ENCODE data around the gene ADGRL3. TPM values are rescaled to one million over a fixed set of nuclear protein-coding genes. Genes with fewer than 3 reads are reported as not detected.
"Not testable (repeated sequence)": the region's sequence is repeated elsewhere in the genome, so short reads cannot be mapped to it uniquely, and the experiment has no call there.

Gene ADGRL3
- total and polyA plus RNA-seq, 12 donors: 2.4 to 182 (median 22.1) TPM

GRCh38 chr4:61359301-61359700, 159.2 kb downstream of the ADGRL3 start:
- H3K27ac ChIP-seq: no peak overlapping the region
- WGBS, 4 donors: 69 to 77% (median 74%) methylated on average over 3 of the region's 3 CpGs
- H3K36me3 ChIP-seq (replicated peaks in 1 of 2): no peaks in the 10 kb centered on the region
- H3K4me1 ChIP-seq (replicated peaks in 1 of 2): peaks cover 0 to 5% of the 10 kb centered on the region in 2 donors
- TF ChIP-seq POLR2A (IDR thresholded peaks at IDR 0.05): no peak
- no peak for DNase-seq
- intact Hi-C loops (cut with DNase I): no loop called here
- H3K27me3 ChIP-seq: no peaks in the 10 kb centered on the region
- H3K9me3 ChIP-seq (replicated peaks in 1 of 3): peaks cover 0 to 6% (median 0%) of the 10 kb centered on the region in 3 donors
- H3K4me3 ChIP-seq: no peak overlapping the region

- H3K36me3 ChIP-seq (replicated peaks in 1 of 2); H3K9me3 ChIP-seq (replicated peaks in 1 of 3); intact Hi-C loops (cut with DNase I); H3K27me3 ChIP-seq; DNase-seq; H3K4me3 ChIP-seq; H3K27ac ChIP-seq: not testable (repeated sequence)
- WGBS, 4 donors: 89 to 96% (median 94%) methylated on average over 26 of the region's 26 CpGs
- peaks cover 0 to 14% of the 10 kb centered on the region in 2 donors for H3K4me1 ChIP-seq (replicated peaks in 1 of 2)
These were observed 172.7 kb downstream of the ADGRL3 start for GRCh38 chr4:61372817-61373216.

DNA sequence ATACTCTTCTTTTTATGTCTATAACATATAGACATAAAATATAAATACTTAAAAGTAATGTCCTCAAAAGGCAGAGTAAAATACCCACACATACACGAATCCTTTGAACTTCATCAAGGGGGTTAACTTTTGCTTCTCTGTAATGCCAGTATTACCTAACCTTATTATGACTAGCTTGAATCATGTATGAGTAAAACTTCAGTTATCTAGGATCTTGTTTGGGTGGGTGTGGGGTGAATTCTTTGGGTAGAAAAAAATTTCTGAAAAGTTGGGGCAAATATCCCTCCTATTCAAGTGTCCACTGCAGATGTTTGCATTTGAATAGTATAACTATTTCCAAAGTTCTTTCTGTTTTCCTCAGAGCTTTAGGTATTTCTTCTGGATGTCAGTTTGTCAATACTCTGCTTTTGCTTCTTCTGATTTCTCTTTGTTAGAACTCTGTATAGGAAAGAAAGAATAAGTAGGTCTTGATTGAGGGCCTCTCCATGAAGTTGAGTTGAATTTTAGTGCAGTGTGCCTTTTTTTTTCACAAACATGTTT, 173.8 kb downstream of the ADGRL3 start:
- 47 to 73% (median 64%) methylated on average over 1 of the region's 1 CpG for WGBS, 4 donors
- DNase-seq: no peak
- H3K27ac ChIP-seq: peak overlapping the region in 1 of 5 donors; percentile 14
- no peaks in the 10 kb centered on the region for H3K36me3 ChIP-seq (replicated peaks in 1 of 2)
- H3K9me3 ChIP-seq (replicated peaks in 1 of 3): no peaks in the 10 kb centered on the region
- no peak overlapping the region for H3K4me3 ChIP-seq
- TF ChIP-seq POLR2A (IDR thresholded peaks at IDR 0.05): no peak
- TF ChIP-seq, protein P1, sequence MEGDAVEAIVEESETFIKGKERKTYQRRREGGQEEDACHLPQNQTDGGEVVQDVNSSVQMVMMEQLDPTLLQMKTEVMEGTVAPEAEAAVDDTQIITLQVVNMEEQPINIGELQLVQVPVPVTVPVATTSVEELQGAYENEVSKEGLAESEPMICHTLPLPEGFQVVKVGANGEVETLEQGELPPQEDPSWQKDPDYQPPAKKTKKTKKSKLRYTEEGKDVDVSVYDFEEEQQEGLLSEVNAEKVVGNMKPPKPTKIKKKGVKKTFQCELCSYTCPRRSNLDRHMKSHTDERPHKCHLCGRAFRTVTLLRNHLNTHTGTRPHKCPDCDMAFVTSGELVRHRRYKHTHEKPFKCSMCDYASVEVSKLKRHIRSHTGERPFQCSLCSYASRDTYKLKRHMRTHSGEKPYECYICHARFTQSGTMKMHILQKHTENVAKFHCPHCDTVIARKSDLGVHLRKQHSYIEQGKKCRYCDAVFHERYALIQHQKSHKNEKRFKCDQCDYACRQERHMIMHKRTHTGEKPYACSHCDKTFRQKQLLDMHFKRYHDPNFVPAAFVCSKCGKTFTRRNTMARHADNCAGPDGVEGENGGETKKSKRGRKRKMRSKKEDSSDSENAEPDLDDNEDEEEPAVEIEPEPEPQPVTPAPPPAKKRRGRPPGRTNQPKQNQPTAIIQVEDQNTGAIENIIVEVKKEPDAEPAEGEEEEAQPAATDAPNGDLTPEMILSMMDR (IDR thresholded peaks at IDR 0.05): no peak
- intact Hi-C loops (cut with DNase I): no loop called here
- H3K27me3 ChIP-seq: no peaks in the 10 kb centered on the region
- peaks cover 0 to 14% of the 10 kb centered on the region in 2 donors for H3K4me1 ChIP-seq (replicated peaks in 1 of 2)

DNA sequence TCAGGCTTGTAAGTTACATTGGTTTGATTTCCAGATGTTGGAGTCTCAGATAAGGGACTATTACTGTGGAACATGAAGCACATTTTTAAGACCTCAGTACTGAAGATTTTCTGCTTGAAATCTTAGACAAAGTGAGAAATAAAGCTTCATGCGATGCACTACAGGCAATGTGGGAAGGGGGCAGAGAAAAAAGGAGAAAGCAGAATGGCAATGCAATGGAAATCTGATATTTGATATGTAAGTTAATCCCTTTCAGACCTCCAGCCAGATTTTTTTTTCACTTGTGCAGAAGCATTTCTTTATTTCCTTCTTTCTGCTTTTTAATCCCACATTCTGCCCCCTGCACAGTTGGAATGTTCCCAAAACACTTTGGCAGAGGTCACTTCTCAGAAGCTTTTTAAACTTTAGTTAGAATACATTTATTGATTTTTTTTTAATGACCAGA, 174.3 kb downstream of the ADGRL3 start:
- intact Hi-C loops (cut with DNase I): no loop called here
- WGBS, 4 donors: 45 to 71% (median 62%) methylated on average over 1 of the region's 1 CpG
- TF ChIP-seq POLR2A (IDR thresholded peaks at IDR 0.05): no peak
- TF ChIP-seq, protein P1 (IDR thresholded peaks at IDR 0.05): no peak
- Histone ChIP-seq H3K27me3 (no peaks in the 10 kb centered on the region), H3K4me1 (replicated peaks in 1 of 2) (peaks cover 0 to 14% of the 10 kb centered on the region in 2 donors), H3K4me3 (no peak overlapping the region), H3K36me3 (replicated peaks in 1 of 2) (no peaks in the 10 kb centered on the region), H3K27ac (peak overlapping the region in 2 of 5 donors; percentile 14 to 15), H3K9me3 (replicated peaks in 1 of 3) (no peaks in the 10 kb centered on the region)
- DNase-seq: no peak

DNA sequence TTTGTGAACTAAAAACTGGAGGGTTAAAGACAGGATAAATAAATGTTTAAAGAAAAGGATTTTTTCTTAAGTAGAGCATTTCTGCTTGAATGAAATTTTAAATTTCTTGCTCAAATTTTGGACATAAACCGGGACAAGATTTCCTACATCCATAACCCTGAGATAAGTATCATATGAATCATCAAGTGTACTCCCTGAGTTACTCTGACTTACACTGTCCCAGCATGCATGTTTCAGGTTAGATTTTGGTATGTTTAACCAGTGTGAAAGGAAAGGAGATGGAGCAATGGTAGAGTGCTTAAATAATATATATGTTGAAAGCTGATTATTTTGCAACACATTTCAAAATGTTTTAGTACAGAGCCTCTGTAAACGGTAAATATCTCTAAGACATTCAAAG, 175.2 kb downstream of the ADGRL3 start:
- no peak overlapping the region for H3K4me3 ChIP-seq
- peak overlapping the region in 2 of 5 donors; percentile 14 to 15 for H3K27ac ChIP-seq
- DNase-seq: no peak
- no peaks in the 10 kb centered on the region for H3K27me3 ChIP-seq
- TF ChIP-seq POLR2A (IDR thresholded peaks at IDR 0.05): no peak
- TF ChIP-seq, protein P1 (IDR thresholded peaks at IDR 0.05): no peak
- WGBS, 4 donors: 26 to 39% (median 34%) methylated on average over 2 of the region's 2 CpGs
- intact Hi-C loops (cut with DNase I): no loop called here
- peaks cover 0 to 14% of the 10 kb centered on the region in 2 donors for H3K4me1 ChIP-seq (replicated peaks in 1 of 2)
- no peaks in the 10 kb centered on the region for H3K36me3 ChIP-seq (replicated peaks in 1 of 2)
- H3K9me3 ChIP-seq (replicated peaks in 1 of 3): no peaks in the 10 kb centered on the region

Measured in adrenal gland (tissue), 12 donors.